Endothelial cell of umbilical vein (primary cell): ENCODE results near the gene ATG5.

ENCODE experiments used
- CTCF ChIP-seq, 2 donors: IDR thresholded peaks; 1 replicate in 1 of 2; 2 replicates in 1 of 2; pipeline ENCODE4 v1.5.1; 2011; ENCODE audit warnings: low read length in 2 of 2, mild to moderate bottlenecking in 2 of 2, moderate library complexity in 2 of 2, control low read depth in 1 of 2, inconsistent platforms in 1 of 2, low read depth in 1 of 2; ENCODE audit not compliant: insufficient read depth in 1 of 2; ENCODE audit errors: extremely low read depth in 1 of 2
- EZH2 ChIP-seq: IDR thresholded peaks from 2 replicates; pipeline ENCODE4 v1.6.1; 2012; ENCODE audit warnings: borderline replicate concordance, low read depth, mild to moderate bottlenecking, moderate library complexity, low read length, inconsistent platforms; ENCODE audit not compliant: severe bottlenecking
- MAX ChIP-seq: IDR thresholded peaks from 2 replicates; pipeline ENCODE4 v1.6.1; 2011; ENCODE audit not compliant: insufficient read depth, insufficient read length
- POLR2A ChIP-seq: IDR thresholded peaks from 2 replicates; pipeline ENCODE4 v1.6.1; 2012; ENCODE audit warnings: low read depth, mild to moderate bottlenecking, control low read depth, low read length
- POLR2AphosphoS5 ChIP-seq: IDR thresholded peaks from 2 replicates; pipeline ENCODE4 v1.6.1; 2012; ENCODE audit warnings: low read depth, mild to moderate bottlenecking, control low read depth, low read length, moderate library complexity; ENCODE audit not compliant: insufficient read depth

GRCh38 chr6:106279179-106279578, 46.4 kb downstream of the ATG5 start:
- no peak for TF ChIP-seq CTCF (IDR thresholded peaks at IDR 0.05; ENCODE audit: extremely low read depth in 1 of 2, insufficient read depth in 1 of 2, low read depth in 1 of 2, low read length in 2 of 2)
- TF ChIP-seq POLR2AphosphoS5 = no peak
- no peak for TF ChIP-seq EZH2
- TF ChIP-seq POLR2A = no peak
- no peak for TF ChIP-seq MAX
